Natural killer cell (primary cell): Measurements from ENCODE around the gene SLC35F3. TPM values are rescaled to one million over a fixed set of nuclear protein-coding genes. Genes with fewer than 3 reads are reported as not detected.

Experiments
- ATAC-seq, 3 donors: fragments of 150-1000 bp in 2 of 3; fragments of 200-7000 bp in 1 of 3; cut with Tn5 transposase; 1 replicate in 1 of 3; 2 replicates in 2 of 3; pipeline ENCODE4 v1.10.0; 2021; ENCODE audit warnings: mild to moderate bottlenecking in 2 of 3, moderate library complexity in 2 of 3
- DNase-seq, 2 donors: peaks; one replicate each; pipeline versions ENCODE4 v3.0.0 to v3.0.0-alpha.2; 2013 to 2021; ENCODE audit warnings: mixed read lengths in 1 of 2
- H3K27ac ChIP-seq: one replicate; pipeline ENCODE4 v1.5.1; 2013; ENCODE audit warnings: mild to moderate bottlenecking, low read length
- H3K27me3 ChIP-seq: one replicate; pipeline ENCODE4 v1.6.1; 2013; ENCODE audit warnings: low read length; ENCODE audit not compliant: control insufficient read depth, insufficient read depth
- H3K36me3 ChIP-seq: one replicate; pipeline ENCODE4 v1.6.1; 2013; ENCODE audit warnings: low read length; ENCODE audit not compliant: control insufficient read depth, insufficient read depth
- H3K4me1 ChIP-seq: one replicate; pipeline ENCODE4 v1.6.1; 2013; ENCODE audit warnings: low read length; ENCODE audit not compliant: control insufficient read depth, insufficient read depth
- H3K4me3 ChIP-seq: one replicate; pipeline ENCODE4 v1.5.1; 2013; ENCODE audit warnings: low read length
- H3K9me3 ChIP-seq: one replicate; pipeline ENCODE4 v1.6.1; 2013; ENCODE audit warnings: low read length; ENCODE audit not compliant: control insufficient read depth, insufficient read depth
- H3K27ac Mint-ChIP-seq, 2 donors: one replicate each; pipeline ENCODE4 v1.8.0; 2022; ENCODE audit warnings: mild to moderate bottlenecking in 2 of 2, mixed read lengths in 2 of 2, moderate library complexity in 1 of 2
- H3K27me3 Mint-ChIP-seq, 2 donors: one replicate each; pipeline ENCODE4 v1.8.0; 2022; ENCODE audit warnings: low read depth in 2 of 2, mixed read lengths in 2 of 2
- H3K36me3 Mint-ChIP-seq: one replicate; pipeline ENCODE4 v1.8.0; 2022; ENCODE audit warnings: mixed read lengths
- H3K4me1 Mint-ChIP-seq, 2 donors: one replicate each; pipeline ENCODE4 v1.8.0; 2022; ENCODE audit warnings: mixed read lengths in 2 of 2
- H3K4me3 Mint-ChIP-seq: one replicate; pipeline ENCODE4 v1.8.0; 2022; ENCODE audit warnings: mild to moderate bottlenecking, moderate library complexity, mixed read lengths
- H3K9me3 Mint-ChIP-seq, 2 donors: one replicate each; pipeline ENCODE4 v1.8.0; 2022; ENCODE audit warnings: mixed read lengths in 2 of 2
- CTCF ChIP-seq: fragments of 200-600 bp; IDR thresholded peaks from one replicate; pipeline ENCODE4 v1.8.0; 2022; ENCODE audit warnings: antibody characterized with exemption
- WGBS: methylation state at CpG from one replicate; pipeline ENCODE4 v1.1.7; 2013; ENCODE audit warnings: missing lambda C conversion rate; ENCODE audit not compliant: insufficient coverage; 5-methylcytosine and 5-hydroxymethylcytosine counted together
- intact Hi-C: fragments of 100-400 bp; cut with micrococcal nuclease; formaldehyde crosslinking; loops from one replicate; pipeline ENCODE4 v1.14.2; 2022
- total RNA-seq, 4 donors: library from RNA; stranded (reverse); fragments of 120-200 nt in 1 of 4; gene quantifications; one replicate each; pipeline versions ENCODE4 v1.2.3 to v1.2.4, GENCODE V29; 2013 to 2022

The SLC35F3 gene
- total RNA-seq, 3 donors from 2014 or later (not counting 1 experiment from before 2014, with no cell fraction given), result not detected

DNA sequence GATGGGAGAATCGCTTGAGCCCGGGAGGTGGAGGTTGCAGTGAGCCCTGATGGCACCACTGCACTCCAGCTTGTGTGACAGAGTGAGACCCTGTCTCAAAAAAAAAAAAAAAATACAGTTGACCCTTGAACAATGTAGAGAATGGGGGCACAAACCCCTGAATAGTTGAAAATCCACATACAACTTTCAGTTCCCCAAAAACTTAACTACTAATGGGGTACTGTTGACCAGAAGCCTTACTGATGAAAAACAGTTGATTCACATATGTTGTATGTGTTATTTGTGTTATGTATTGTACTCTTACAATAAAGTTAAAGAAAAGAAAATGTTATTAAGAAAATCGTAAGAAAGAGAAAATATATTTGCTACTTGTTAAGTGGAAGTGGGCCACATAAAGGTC lies 417.6 kb downstream of the SLC35F3 start:
- no peaks in the 10 kb centered on the region for H3K36me3 ChIP-seq
- H3K27ac ChIP-seq, result no peak overlapping the region
- no peak for DNase-seq
- ATAC-seq, result no peak
- peaks cover 16% of the 10 kb centered on the region for H3K4me1 ChIP-seq
- no peak overlapping the region for H3K27ac Mint-ChIP-seq
- H3K36me3 Mint-ChIP-seq, result no peaks in the 10 kb centered on the region
- no peak overlapping the region for H3K4me3 Mint-ChIP-seq
- WGBS, result 93% methylated on average over 3 of the region's 3 CpGs
- no peaks in the 10 kb centered on the region for H3K9me3 ChIP-seq
- no peaks in the 10 kb centered on the region for H3K27me3 ChIP-seq
- no peaks in the 10 kb centered on the region for H3K9me3 Mint-ChIP-seq
- H3K4me1 Mint-ChIP-seq, result peaks cover 21 to 22% of the 10 kb centered on the region in 2 donors
- TF ChIP-seq CTCF, result no peak
- peaks cover 43 to 60% of the 10 kb centered on the region in 2 donors for H3K27me3 Mint-ChIP-seq
- H3K4me3 ChIP-seq, result no peak overlapping the region
- intact Hi-C loops, result no loop called here

GRCh38 chr1:234322979-234323378 lies 418.5 kb downstream of the SLC35F3 start:
- H3K4me3 Mint-ChIP-seq, result peak overlapping the region; percentile 55
- H3K4me1 Mint-ChIP-seq, result peaks cover 21 to 22% of the 10 kb centered on the region in 2 donors
- Histone ChIP-seq H3K4me1 (peaks cover 10% of the 10 kb centered on the region), H3K36me3 (no peaks in the 10 kb centered on the region), H3K4me3 (no peak overlapping the region), H3K27me3 (no peaks in the 10 kb centered on the region), H3K27ac (no peak overlapping the region), H3K9me3 (no peaks in the 10 kb centered on the region)
- H3K9me3 Mint-ChIP-seq, result no peaks in the 10 kb centered on the region
- H3K27ac Mint-ChIP-seq, result no peak overlapping the region
- TF ChIP-seq CTCF, result peak; percentile 35
- intact Hi-C loops, result no loop called here
- WGBS, result 51% methylated on average over 6 of the region's 13 CpGs
- peak; percentile 52 to 54 (median 53) for ATAC-seq
- no peaks in the 10 kb centered on the region for H3K36me3 Mint-ChIP-seq
- H3K27me3 Mint-ChIP-seq, result peaks cover 43 to 53% of the 10 kb centered on the region in 2 donors
- DNase-seq, result peak; percentile 26 to 62

DNA sequence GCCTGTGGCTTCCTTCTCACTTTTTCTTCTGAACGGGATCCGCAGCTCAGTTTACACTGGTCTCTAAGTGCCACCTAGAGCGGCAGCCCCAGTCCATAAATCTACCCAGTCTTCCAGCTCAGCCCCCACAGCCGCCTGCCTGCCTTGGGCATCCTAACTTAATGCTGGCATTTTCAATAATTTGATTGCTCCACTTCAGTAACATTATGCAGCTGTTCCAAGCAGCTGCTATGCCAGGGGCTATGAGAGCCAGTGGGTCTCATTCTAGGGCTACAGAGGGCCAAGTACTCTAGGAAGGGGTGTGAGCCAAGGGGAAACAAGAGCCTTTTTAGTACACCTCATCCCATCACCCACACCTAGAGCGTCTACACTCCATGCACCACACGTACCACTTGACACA lies 420.3 kb downstream of the SLC35F3 start:
- H3K27ac ChIP-seq, result no peak overlapping the region
- 83% methylated on average over 6 of the region's 6 CpGs for WGBS
- Mint-ChIP-seq H3K27ac (no peak overlapping the region), H3K4me3 (peak overlapping the region; percentile 49), H3K27me3 (peaks cover 45 to 46% of the 10 kb centered on the region in 2 donors), H3K4me1 (peaks cover 21 to 22% of the 10 kb centered on the region in 2 donors), H3K36me3 (no peaks in the 10 kb centered on the region), H3K9me3 (no peaks in the 10 kb centered on the region)
- no peak overlapping the region for H3K4me3 ChIP-seq
- TF ChIP-seq CTCF, result no peak
- H3K9me3 ChIP-seq, result no peaks in the 10 kb centered on the region
- H3K4me1 ChIP-seq, result peaks cover 8% of the 10 kb centered on the region
- DNase-seq (no peak), ATAC-seq (no peak)
- H3K27me3 ChIP-seq, result no peaks in the 10 kb centered on the region
- intact Hi-C loops, result no loop called here
- H3K36me3 ChIP-seq, result no peaks in the 10 kb centered on the region

- H3K4me3 Mint-ChIP-seq, result peak overlapping the region; percentile 94
- DNase-seq, result peak in 1 of 2 donors; percentile 52
- intact Hi-C loops, result no loop called here
- Histone ChIP-seq H3K27me3 (no peaks in the 10 kb centered on the region), H3K4me1 (peaks cover 8% of the 10 kb centered on the region), H3K27ac (no peak overlapping the region), H3K36me3 (no peaks in the 10 kb centered on the region), H3K4me3 (peak overlapping the region; percentile 48), H3K9me3 (no peaks in the 10 kb centered on the region)
- peak; percentile 24 to 37 (median 31) for ATAC-seq
- peak overlapping the region; percentile 70 to 77 for H3K27ac Mint-ChIP-seq
- no peak for TF ChIP-seq CTCF
- no peaks in the 10 kb centered on the region for H3K36me3 Mint-ChIP-seq
- no peaks in the 10 kb centered on the region for H3K9me3 Mint-ChIP-seq
- H3K27me3 Mint-ChIP-seq, result peaks cover 42 to 53% of the 10 kb centered on the region in 2 donors
- 68% methylated on average over 7 of the region's 7 CpGs for WGBS
- peaks cover 21 to 22% of the 10 kb centered on the region in 2 donors for H3K4me1 Mint-ChIP-seq
Observed at GRCh38 chr1:234325878-234326496, 421.5 kb downstream of the SLC35F3 start.
